Neural cell (in vitro differentiated cells): ENCODE data around the gene OR6C75. TPM values are rescaled to one million over a fixed set of nuclear protein-coding genes. Genes with fewer than 3 reads are reported as not detected.

Source experiments
- H2AFZ ChIP-seq: fragments of 200-600, 300-800 bp; sonication (generic), shearing (Covaris generic); 2 replicates; pipeline ENCODE4 v1.6.0; 2014; ENCODE audit warnings: low read depth, mild to moderate bottlenecking, antibody characterized with exemption, low read length, moderate library complexity
- H3F3A ChIP-seq: fragments of 200-600 bp; shearing (Covaris generic); 2 replicates; pipeline ENCODE4 v1.6.1; 2016; ENCODE audit warnings: mild to moderate bottlenecking, moderate library complexity, mixed read lengths, antibody characterized with exemption, low read length; ENCODE audit not compliant: insufficient read depth, poor library complexity, severe bottlenecking
- H3K27ac ChIP-seq: fragments of 200-600, 300-800 bp; sonication (generic), shearing (Covaris generic); 2 replicates; pipeline ENCODE4 v1.5.1; 2014; ENCODE audit warnings: mild to moderate bottlenecking, low read length, moderate library complexity
- H3K27me3 ChIP-seq: fragments of 300-800, 200-600 bp; sonication (generic), shearing (Covaris generic); 2 replicates; pipeline ENCODE4 v1.6.0; 2014; ENCODE audit warnings: mild to moderate bottlenecking, low read depth, low read length, moderate library complexity; ENCODE audit not compliant: insufficient read depth
- H3K36me3 ChIP-seq: fragments of 300-800, 200-600 bp; sonication (generic), shearing (Covaris generic); 2 replicates; pipeline ENCODE4 v1.5.1; 2014; ENCODE audit warnings: mild to moderate bottlenecking, antibody characterized with exemption, low read length, moderate library complexity; ENCODE audit not compliant: insufficient read depth
- H3K4me2 ChIP-seq: fragments of 300-800, 200-600 bp; sonication (generic), shearing (Covaris generic); 2 replicates; pipeline ENCODE4 v1.6.0; 2014; ENCODE audit warnings: mild to moderate bottlenecking, low read length
- H3K4me3 ChIP-seq: fragments of 300-800, 200-600 bp; sonication (generic), shearing (Covaris generic); 2 replicates; pipeline ENCODE4 v1.5.1; 2014; ENCODE audit warnings: mild to moderate bottlenecking, low read length, moderate library complexity
- H3K79me2 ChIP-seq: fragments of 200-600 bp; shearing (Covaris generic); replicated peaks from 2 replicates; pipeline ENCODE4 v1.6.0; 2014; ENCODE audit warnings: mild to moderate bottlenecking, low read length, moderate library complexity; ENCODE audit not compliant: insufficient read depth
- H3K9ac ChIP-seq: fragments of 300-800, 200-600 bp; sonication (generic), shearing (Covaris generic); 2 replicates; pipeline ENCODE4 v1.6.1; 2016; ENCODE audit warnings: mild to moderate bottlenecking, low read length, mixed read lengths
- H3K9me2 ChIP-seq: fragments of 200-600 bp; shearing (Covaris generic); 2 replicates; pipeline ENCODE4 v1.6.1; 2016; ENCODE audit warnings: mild to moderate bottlenecking, low read length, mixed read lengths; ENCODE audit not compliant: insufficient read depth
- H3K9me3 ChIP-seq: fragments of 200-600, 300-800 bp; sonication (generic), shearing (Covaris generic); 2 replicates; pipeline ENCODE4 v1.6.1; 2016; ENCODE audit warnings: mild to moderate bottlenecking, mixed run types, low read length, moderate library complexity, mixed read lengths
- H4K20me1 ChIP-seq: fragments of 200-600 bp; shearing (Covaris generic); 2 replicates; pipeline ENCODE4 v1.6.1; 2016; ENCODE audit warnings: mild to moderate bottlenecking, mixed run types; ENCODE audit not compliant: insufficient read depth
- CTCF ChIP-seq: fragments of 450-650 bp; IDR thresholded peaks from 2 replicates; pipeline ENCODE4 v1.5.1; 2014; ENCODE audit warnings: antibody characterized with exemption, mild to moderate bottlenecking, moderate library complexity; ENCODE audit not compliant: poor library complexity, severe bottlenecking
- EP300 ChIP-seq: fragments of 450-650 bp; conservative IDR thresholded peaks from 2 replicates; pipeline ENCODE4 v1.6.1; 2014; ENCODE audit warnings: antibody characterized with exemption, mild to moderate bottlenecking, moderate library complexity; ENCODE audit not compliant: poor library complexity, severe bottlenecking
- EZH2 ChIP-seq: fragments of 200-600, 300-800 bp; shearing (Covaris generic), sonication (generic); IDR thresholded peaks from 2 replicates; pipeline ENCODE4 v1.6.1; 2014; ENCODE audit warnings: antibody characterized with exemption, low read length, borderline replicate concordance, mild to moderate bottlenecking; ENCODE audit not compliant: insufficient read depth, poor library complexity, severe bottlenecking
- MXI1 ChIP-seq: fragments of 450-650 bp; conservative IDR thresholded peaks from 2 replicates; pipeline ENCODE4 v1.6.1; 2014; ENCODE audit warnings: antibody characterized with exemption, mild to moderate bottlenecking; ENCODE audit not compliant: poor library complexity, severe bottlenecking
- POLR2AphosphoS5 ChIP-seq: IDR thresholded peaks from 2 replicates; pipeline ENCODE4 v1.6.1; 2012
- RAD21 ChIP-seq: fragments of 450-650 bp; conservative IDR thresholded peaks from 2 replicates; pipeline ENCODE4 v1.6.1; 2014; ENCODE audit warnings: antibody characterized with exemption, mild to moderate bottlenecking, moderate library complexity
- REST ChIP-seq: IDR thresholded peaks from 2 replicates; pipeline ENCODE4 v1.6.1; 2012; ENCODE audit warnings: borderline replicate concordance
- SMC3 ChIP-seq: fragments of 450-650 bp; conservative IDR thresholded peaks from 2 replicates; pipeline ENCODE4 v1.6.1; 2014; ENCODE audit warnings: antibody characterized with exemption, mild to moderate bottlenecking, moderate library complexity; ENCODE audit not compliant: poor library complexity
- TAF1 ChIP-seq: IDR thresholded peaks from 2 replicates; pipeline ENCODE4 v1.6.1; 2012; ENCODE audit warnings: low read depth
- polyA plus RNA-seq: library from polyadenylated mRNA; depleted of rRNA; stranded (reverse); fragments of >200 nt; gene quantifications from 2 replicates; pipeline ENCODE4 v1.2.3, GENCODE V29; 2014

Gene OR6C75
- polyA plus RNA-seq, 1 donor from 2014 or later, result not detected

GRCh38 chr12:55372521-55372920 lies 9.7 kb downstream of the OR6C75 start:
- H4K20me1 ChIP-seq, result no peaks in the 10 kb centered on the region
- no peaks in the 10 kb centered on the region for H3K27me3 ChIP-seq
- H3F3A ChIP-seq, result no peaks in the 10 kb centered on the region
- H3K79me2 ChIP-seq, result no peaks in the 10 kb centered on the region
- no peak overlapping the region for H3K9ac ChIP-seq
- H2AFZ ChIP-seq, result no peak overlapping the region
- H3K4me3 ChIP-seq, result no peak overlapping the region
- TF ChIP-seq SMC3 (no peak), MXI1 (no peak), REST (no peak), EP300 (no peak), CTCF (no peak), TAF1 (no peak), POLR2AphosphoS5 (no peak), RAD21 (no peak), EZH2 (no peak)
- H3K36me3 ChIP-seq, result no peaks in the 10 kb centered on the region
- no peaks in the 10 kb centered on the region for H3K9me3 ChIP-seq
- no peak overlapping the region for H3K27ac ChIP-seq
- H3K9me2 ChIP-seq, result no peaks in the 10 kb centered on the region
- H3K4me2 ChIP-seq, result no peak overlapping the region

- no peak overlapping the region for H3K27ac ChIP-seq
- H3K36me3 ChIP-seq, result no peaks in the 10 kb centered on the region
- no peak overlapping the region for H3K4me3 ChIP-seq
- no peak overlapping the region for H2AFZ ChIP-seq
- H3K4me2 ChIP-seq, result no peak overlapping the region
- H4K20me1 ChIP-seq, result no peaks in the 10 kb centered on the region
- H3F3A ChIP-seq, result no peaks in the 10 kb centered on the region
- TF ChIP-seq REST (no peak), RAD21 (no peak), SMC3 (no peak), CTCF (no peak), EZH2 (no peak), POLR2AphosphoS5 (no peak), TAF1 (no peak), EP300 (no peak), MXI1 (no peak)
- H3K9me3 ChIP-seq, result no peaks in the 10 kb centered on the region
- no peaks in the 10 kb centered on the region for H3K27me3 ChIP-seq
- no peaks in the 10 kb centered on the region for H3K79me2 ChIP-seq
- H3K9ac ChIP-seq, result no peak overlapping the region
- H3K9me2 ChIP-seq, result no peaks in the 10 kb centered on the region
Observed at GRCh38 chr12:55385891-55386290, 23.1 kb downstream of the OR6C75 start.
